Neural cell (in vitro differentiated cells): ENCODE measurements around the gene USP48.

ENCODE experiments used
- EZH2 ChIP-seq: fragments of 200-600, 300-800 bp; shearing (Covaris generic), sonication (generic); IDR thresholded peaks from 2 replicates; pipeline ENCODE4 v1.6.1; 2014; ENCODE audit warnings: antibody characterized with exemption, low read length, borderline replicate concordance, mild to moderate bottlenecking; ENCODE audit not compliant: insufficient read depth, poor library complexity, severe bottlenecking
- MXI1 ChIP-seq: fragments of 450-650 bp; conservative IDR thresholded peaks from 2 replicates; pipeline ENCODE4 v1.6.1; 2014; ENCODE audit warnings: antibody characterized with exemption, mild to moderate bottlenecking; ENCODE audit not compliant: poor library complexity, severe bottlenecking
- TF ChIP-seq, protein P1 (sequence below): fragments of 450-650 bp; IDR thresholded peaks from 2 replicates; pipeline ENCODE4 v1.5.1; 2014; ENCODE audit warnings: antibody characterized with exemption, mild to moderate bottlenecking, moderate library complexity; ENCODE audit not compliant: poor library complexity, severe bottlenecking

DNA sequence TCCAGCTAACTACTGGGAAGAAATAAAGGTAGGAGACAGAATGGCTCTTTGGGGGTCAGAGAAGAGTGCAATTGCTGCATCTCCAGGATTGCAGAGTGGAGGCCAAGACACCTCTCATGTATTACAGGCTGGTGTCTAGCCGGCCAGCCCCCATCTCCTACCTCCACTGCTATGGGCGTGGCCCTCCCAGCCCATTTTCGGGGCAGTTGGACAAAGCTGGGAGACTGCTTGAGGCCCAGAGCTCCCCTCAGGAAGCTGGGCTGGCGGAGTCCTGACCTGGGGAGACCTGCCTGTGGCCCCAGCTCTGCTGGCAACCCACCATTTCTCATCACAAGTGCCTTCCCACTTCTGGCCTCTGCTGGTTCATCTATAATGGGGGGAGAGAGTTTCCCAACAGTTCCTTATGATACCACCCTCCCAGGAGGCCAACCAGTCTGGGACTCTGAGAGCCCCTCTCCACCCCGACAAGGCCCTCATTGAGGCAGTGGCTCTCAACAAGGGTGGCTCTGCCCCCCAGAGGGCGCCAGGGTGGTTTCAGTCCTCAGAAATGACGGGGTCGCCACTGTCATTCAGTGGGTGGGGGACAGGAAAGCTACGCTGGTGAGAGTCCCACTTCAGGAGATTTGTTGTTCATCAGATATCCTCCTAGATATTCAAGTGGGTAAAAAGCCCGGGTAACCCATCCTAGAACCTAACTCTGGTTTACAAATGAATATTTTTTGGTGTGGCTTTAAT, 125.3 kb downstream of the USP48 start:
- TF ChIP-seq, protein P1, sequence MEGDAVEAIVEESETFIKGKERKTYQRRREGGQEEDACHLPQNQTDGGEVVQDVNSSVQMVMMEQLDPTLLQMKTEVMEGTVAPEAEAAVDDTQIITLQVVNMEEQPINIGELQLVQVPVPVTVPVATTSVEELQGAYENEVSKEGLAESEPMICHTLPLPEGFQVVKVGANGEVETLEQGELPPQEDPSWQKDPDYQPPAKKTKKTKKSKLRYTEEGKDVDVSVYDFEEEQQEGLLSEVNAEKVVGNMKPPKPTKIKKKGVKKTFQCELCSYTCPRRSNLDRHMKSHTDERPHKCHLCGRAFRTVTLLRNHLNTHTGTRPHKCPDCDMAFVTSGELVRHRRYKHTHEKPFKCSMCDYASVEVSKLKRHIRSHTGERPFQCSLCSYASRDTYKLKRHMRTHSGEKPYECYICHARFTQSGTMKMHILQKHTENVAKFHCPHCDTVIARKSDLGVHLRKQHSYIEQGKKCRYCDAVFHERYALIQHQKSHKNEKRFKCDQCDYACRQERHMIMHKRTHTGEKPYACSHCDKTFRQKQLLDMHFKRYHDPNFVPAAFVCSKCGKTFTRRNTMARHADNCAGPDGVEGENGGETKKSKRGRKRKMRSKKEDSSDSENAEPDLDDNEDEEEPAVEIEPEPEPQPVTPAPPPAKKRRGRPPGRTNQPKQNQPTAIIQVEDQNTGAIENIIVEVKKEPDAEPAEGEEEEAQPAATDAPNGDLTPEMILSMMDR = no peak
- no peak for TF ChIP-seq MXI1
- TF ChIP-seq EZH2 = no peak
